GM12878 (cell line): ENCODE measurements around the gene UVRAG. TPM values are rescaled to one million over a fixed set of nuclear protein-coding genes. Genes with fewer than 3 reads are reported as not detected.
A peak's percentile ranks its signal among the peaks of the same experiment; 100 is the strongest.

Source experiments
- ATAC-seq: fragments of 200-7000 bp; cut with Tn5 transposase; 3 replicates; pipeline ENCODE4 v1.9.1; 2020; ENCODE audit warnings: mild to moderate bottlenecking, moderate library complexity
- BruUV-seq: library from RNA; stranded (reverse); fragments of 400-500 nt; replicated peaks from 2 replicates; lab custom pipeline; 2021; lab: Mats Ljungman, UMichigan
- CTCF ChIA-PET: fragments of 300-600 bp; sonication (Branson Sonifier 250); formaldehyde crosslinking; extraction: SDS; loops from one replicate; lab custom pipeline; 2021; ENCODE audit warnings: inconsistent platforms; lab: Yijun Ruan, JAX
- POLR2A ChIA-PET: fragments of 350-600 bp; formaldehyde crosslinking; extraction: SDS; loops from one replicate; lab custom pipeline; 2021; ENCODE audit warnings: inconsistent platforms; lab: Charles Lee
- RAD21 ChIA-PET: fragments of 300-600 bp; sonication (Branson Sonifier 250); formaldehyde crosslinking; loops from one replicate; lab custom pipeline; 2023; ENCODE audit warnings: antibody characterized with exemption; ENCODE audit not compliant: unreplicated experiment; lab: Charles Lee
- SMC1A ChIA-PET: fragments of 300-600 bp; sonication (Branson Sonifier 250); formaldehyde crosslinking; loops from one replicate; lab custom pipeline; 2023; ENCODE audit not compliant: unreplicated experiment, uncharacterized antibody; lab: Charles Lee
- DNase-seq: peaks from one replicate; pipeline ENCODE4 v3.0.0-alpha.2; 2011; ENCODE audit warnings: low read depth, low spot score
- FAIRE-seq: peaks from 3 replicates; lab custom pipeline; 2011; peaks lifted over from hg19 to GRCh38; lab: Jason Lieb, UNC
- H2AFZ ChIP-seq: 2 replicates; pipeline ENCODE4 v1.6.0; 2011; ENCODE audit warnings: low read depth, low read length, control low read depth; ENCODE audit not compliant: control insufficient read depth
- H3K27ac ChIP-seq: 2 replicates; pipeline ENCODE4 v1.5.1; 2011; ENCODE audit warnings: control low read depth; ENCODE audit not compliant: control insufficient read depth, insufficient read depth
- H3K27me3 ChIP-seq, 2 experiments: replicated peaks in 1 of 2; 2 replicates each; pipeline versions ENCODE4 v1.6.0 to v1.6.1; 2011; ENCODE audit warnings: low read length in 1 of 2; ENCODE audit not compliant: control insufficient read depth in 2 of 2, insufficient read depth in 2 of 2
- H3K36me3 ChIP-seq, 2 experiments: 2 replicates each; pipeline ENCODE4 v1.5.1; 2011; ENCODE audit warnings: low read length in 1 of 2; ENCODE audit not compliant: control insufficient read depth in 2 of 2, insufficient read depth in 2 of 2
- H3K4me1 ChIP-seq: 2 replicates; pipeline ENCODE4 v1.6.1; 2011; ENCODE audit warnings: mild to moderate bottlenecking, low read length, moderate library complexity, mixed read lengths; ENCODE audit not compliant: control insufficient read depth, insufficient read depth
- H3K4me2 ChIP-seq: 2 replicates; pipeline ENCODE4 v1.6.0; 2011; ENCODE audit warnings: control low read depth; ENCODE audit not compliant: control insufficient read depth, insufficient read depth
- H3K4me3 ChIP-seq: fragments of 200-600 bp; sonication (generic); 2 replicates; pipeline ENCODE4 v1.5.1; 2016
- H3K79me2 ChIP-seq: 2 replicates; pipeline ENCODE4 v1.6.0; 2011; ENCODE audit warnings: low read length; ENCODE audit not compliant: control insufficient read depth, insufficient read depth
- H3K9ac ChIP-seq: 2 replicates; pipeline ENCODE4 v1.8.0; 2011; ENCODE audit warnings: low read length, control low read depth, mixed read lengths; ENCODE audit not compliant: control insufficient read depth, insufficient read depth
- H3K9me3 ChIP-seq: replicated peaks from 3 replicates; pipeline ENCODE4 v1.5.1; 2011; ENCODE audit warnings: mild to moderate bottlenecking, low read length; ENCODE audit not compliant: control insufficient read depth, insufficient read depth
- H4K20me1 ChIP-seq: 2 replicates; pipeline ENCODE4 v1.6.0; 2011; ENCODE audit not compliant: control insufficient read depth, insufficient read depth
- BACH1 ChIP-seq: fragments of 450-650 bp; IDR thresholded peaks from 2 replicates; pipeline ENCODE4 v1.6.1; 2017; ENCODE audit warnings: mild to moderate bottlenecking, borderline replicate concordance
- FOXM1 ChIP-seq: IDR thresholded peaks from 2 replicates; pipeline ENCODE4 v1.6.1; 2012; ENCODE audit warnings: low read depth, mild to moderate bottlenecking, inconsistent platforms, low read length, moderate library complexity
- HSF1 ChIP-seq: fragments of 150-350 bp; IDR thresholded peaks from 2 replicates; pipeline ENCODE4 v1.6.1; 2014; ENCODE audit warnings: mild to moderate bottlenecking, low read depth, low read length
- IRF3 ChIP-seq: fragments of 450-650 bp; IDR thresholded peaks from 2 replicates; pipeline ENCODE4 v1.6.1; 2014; ENCODE audit warnings: mild to moderate bottlenecking
- MEF2A ChIP-seq: IDR thresholded peaks from 2 replicates; pipeline ENCODE4 v1.6.1; 2011; ENCODE audit warnings: low read depth, mild to moderate bottlenecking, low read length, moderate library complexity; ENCODE audit not compliant: insufficient read depth
- NBN ChIP-seq: fragments of 450-650 bp; IDR thresholded peaks from 2 replicates; pipeline ENCODE4 v1.6.1; 2016
- NFYA ChIP-seq: IDR thresholded peaks from 2 replicates; pipeline ENCODE4 v1.6.1; 2011; ENCODE audit warnings: low read depth, mild to moderate bottlenecking, low read length, improper control_type of control experiment, borderline replicate concordance
- PKNOX1 ChIP-seq: fragments of 450-650 bp; IDR thresholded peaks from 2 replicates; pipeline ENCODE4 v1.6.1; 2016; ENCODE audit warnings: mild to moderate bottlenecking
- RUNX3 ChIP-seq: IDR thresholded peaks from 2 replicates; pipeline ENCODE4 v1.6.1; 2012; ENCODE audit warnings: low read length, inconsistent platforms
- SIN3A ChIP-seq: IDR thresholded peaks from 2 replicates; pipeline ENCODE4 v1.6.1; 2012; ENCODE audit warnings: low read depth, low read length, improper control_type of control experiment
- SMARCA5 ChIP-seq: fragments of 450-650 bp; IDR thresholded peaks from 2 replicates; pipeline ENCODE4 v1.6.1; 2017; ENCODE audit warnings: mild to moderate bottlenecking
- SPI1 ChIP-seq: IDR thresholded peaks from 2 replicates; pipeline ENCODE4 v1.6.1; 2011; ENCODE audit warnings: low read depth, mild to moderate bottlenecking, low read length, moderate library complexity, borderline replicate concordance; ENCODE audit not compliant: insufficient read depth
- SRF ChIP-seq, 2 experiments: IDR thresholded peaks; 2 replicates each; pipeline ENCODE4 v1.6.1; 2011; ENCODE audit warnings: low read depth in 2 of 2, low read length in 2 of 2, mild to moderate bottlenecking in 1 of 2, moderate library complexity in 1 of 2
- TBL1XR1 ChIP-seq: IDR thresholded peaks from 2 replicates; pipeline ENCODE4 v1.6.1; 2012; ENCODE audit warnings: low read depth, low read length, improper control_type of control experiment
- ZBTB4 ChIP-seq: fragments of 450-650 bp; formaldehyde crosslinking; IDR thresholded peaks from 2 replicates; pipeline ENCODE4 v1.4.0; 2022; ENCODE audit warnings: mild to moderate bottlenecking, moderate library complexity
- ZNF207 ChIP-seq: fragments of 450-650 bp; IDR thresholded peaks from 2 replicates; pipeline ENCODE4 v1.6.1; 2014; ENCODE audit warnings: antibody characterized with exemption, mild to moderate bottlenecking, borderline replicate concordance
- ZZZ3 ChIP-seq: IDR thresholded peaks from 2 replicates; pipeline ENCODE4 v1.6.1; 2011; ENCODE audit warnings: low read depth; ENCODE audit not compliant: control insufficient read depth, insufficient read length
- WGBS: methylation state at CpG from one replicate; pipeline ENCODE4 v1.1.6; 2016; ENCODE audit warnings: low lambda C conversion rate; ENCODE audit not compliant: insufficient replicate concordance, insufficient coverage; ENCODE audit errors: missing lambda C conversion rate; 5-methylcytosine and 5-hydroxymethylcytosine counted together
- in situ Hi-C: fragments of 300-500 bp; cut with MboI; formaldehyde crosslinking; loops from 9 replicates; pipeline ENCODE4 v1.14.3; 2018; ENCODE audit warnings: mixed read lengths
- intact Hi-C: fragments of 100-400 bp; cut with micrococcal nuclease; formaldehyde crosslinking; loops from one replicate; pipeline ENCODE4 v1.14.2; 2022; ENCODE audit not compliant: unreplicated experiment
- polyA plus RNA-seq, 11 experiments: library from polyadenylated mRNA; depleted of rRNA in 4 of 11; unstranded in 6 of 11; stranded (reverse) in 5 of 11; fragments of >200 nt; fragmentation: Nextera tagmentation in 4 of 11; fragmentation: Illumina TruSeq in 1 of 11; extraction: Ambion mirVana in 4 of 11; extraction: Trizol in 1 of 11; gene quantifications; 1 replicate in 1 of 11; 2 replicates in 10 of 11; pipeline versions ENCODE4 v1.2.1 to v1.2.3, GENCODE V29; 2011 to 2016; ENCODE audit warnings: inconsistent platforms in 2 of 11, missing spikeins in 2 of 11, low read depth in 1 of 11
- total RNA-seq, 4 experiments: library from RNA; depleted of rRNA in 3 of 4; stranded (reverse); fragments of >200 nt in 3 of 4; fragmentation: Illumina TruSeq in 1 of 4; extraction: Trizol in 1 of 4; gene quantifications; 2 replicates each; pipeline versions ENCODE4 v1.2.1 to v1.2.3, GENCODE V29; 2013 to 2021

The UVRAG gene
- total and polyA plus RNA-seq, 10 of the 15 experiments (the other 5 are each of a cell fraction or from before 2014, with no cell fraction given): 7.0 to 43.4 (median 37.0) TPM

- TF ChIP-seq ZZZ3 (no peak), SRF (IDR thresholded peaks at IDR 0.05; ENCODE audit: low read depth in 2 of 2, low read length in 2 of 2) (no peak), IRF3 (no peak), ZNF207 (no peak), NBN (no peak), ZBTB4 (CRISPR knock-in tag) (no peak)
These were observed 124.5 kb downstream of the UVRAG start (continued) for GRCh38 chr11:75939516-75939915.

- ChIA-PET SMC1A (interaction anchor here (0.6 to 2.7 kb wide), 5 partner anchors 11 to 212 kb away, joined by 3 to 9 read pairs (median 3); no protein-coding TSS in a partner anchor), POLR2A (no interaction called here), RAD21 (interaction anchor here (1.5 to 1.6 kb wide), 2 partner anchors 10 to 37 kb away, joined by 3 read pairs; no protein-coding TSS in a partner anchor), CTCF (interaction anchor here (1.6 kb wide), 1 partner anchor 73 kb away, joined by 3 read pairs; no protein-coding TSS in a partner anchor)
- no peaks in the 10 kb centered on the region for H3K27me3 ChIP-seq
- H3K4me3 ChIP-seq: peak overlapping the region; percentile 7; the same call in 1 of the 2 replicates
- H3K9ac ChIP-seq: no peak overlapping the region
- intact Hi-C loops (no loop called here), in situ Hi-C loops (no loop called here)
- peak overlapping the region; percentile 26 for H3K4me2 ChIP-seq
- no TSS peak for BruUV-seq
- H3K4me1 ChIP-seq: peaks cover 23% of the 10 kb centered on the region; the same call in 1 of the 2 replicates
- ATAC-seq: peak; percentile 89
- H4K20me1 ChIP-seq: no peaks in the 10 kb centered on the region
- H3K36me3 ChIP-seq: peaks cover 0 to 3% of the 10 kb centered on the region in 2 experiments; a peak in 1 of 4 replicates
- H3K79me2 ChIP-seq: peaks cover 40% of the 10 kb centered on the region
- H3K27ac ChIP-seq: peak overlapping the region; percentile 7; the same call in 1 of the 2 replicates
- peak; percentile 31 for DNase-seq
- FAIRE-seq: no peak
- 5% methylated on average over 1 of the region's 1 CpG for WGBS
- no peaks in the 10 kb centered on the region; the same call in 2 of the 3 replicates for H3K9me3 ChIP-seq
- no peak overlapping the region for H2AFZ ChIP-seq
- no peak for TF ChIP-seq TBL1XR1
- TF ChIP-seq NFYA: no peak
- TF ChIP-seq HSF1: no peak
- no peak for TF ChIP-seq SMARCA5
- TF ChIP-seq MEF2A: no peak
- no peak for TF ChIP-seq FOXM1
- TF ChIP-seq SIN3A: no peak
- TF ChIP-seq SPI1: peak; percentile 32; the same call in 1 of the 2 replicates
- TF ChIP-seq RUNX3: 0 out of 2 replicates have a peak, but pooled peaks have one; percentile 11
- no peak for TF ChIP-seq PKNOX1
- TF ChIP-seq BACH1: no peak
These were observed 125.0 kb downstream of the UVRAG start for GRCh38 chr11:75939992-75940391.
